SH-SY5Y (cell line): ENCODE data around the gene EGR4.

Source experiments
- GATA2 ChIP-seq: IDR thresholded peaks from 2 replicates; pipeline ENCODE4 v1.6.1; 2011; ENCODE audit warnings: mild to moderate bottlenecking, low read depth, low read length
- GATA3 ChIP-seq: IDR thresholded peaks from 2 replicates; pipeline ENCODE4 v1.6.1; 2011; ENCODE audit warnings: low read depth, mild to moderate bottlenecking, low read length, moderate library complexity

- TF ChIP-seq GATA3, result no peak
- no peak for TF ChIP-seq GATA2
These were observed 24.9 kb downstream of the EGR4 start for GRCh38 chr2:73268366-73268829.
